ENCODE results near the gene PURA. TPM values are rescaled to one million over a fixed set of nuclear protein-coding genes. Genes with fewer than 3 reads are reported as not detected.

The PURA gene
- total and polyA plus RNA-seq, 2 of the 13 experiments (the other 11 are each of a cell fraction or from before 2014, with no cell fraction given) = 2.0 to 5.0 TPM

- TF ChIP-seq BCL3 (CRISPR knock-in tag; IDR thresholded peaks at IDR 0.05) (0 out of 2 replicates have a peak, but pooled peaks have one; percentile 62), ZNF101 (CRISPR knock-in tag; IDR thresholded peaks at IDR 0.05; ENCODE audit: borderline replicate concordance, low read depth) (peak; percentile 77; the same call in 1 of the 2 replicates), BRF2 (CRISPR knock-in tag; IDR thresholded peaks at IDR 0.05) (peak; percentile 91), SNAPC4 (CRISPR knock-in tag; IDR thresholded peaks at IDR 0.05) (no peak), THAP7 (CRISPR knock-in tag; IDR thresholded peaks at IDR 0.05) (peak; percentile 73; the same call in 1 of the 2 replicates), ZGPAT (CRISPR knock-in tag; IDR thresholded peaks at IDR 0.05) (peak; percentile 94), ZNF33A (CRISPR knock-in tag; IDR thresholded peaks at IDR 0.05; ENCODE audit: borderline replicate concordance) (no peak), SP5 (CRISPR knock-in tag; IDR thresholded peaks at IDR 0.05; ENCODE audit: borderline replicate concordance, low read depth) (no peak), ZNF746 (CRISPR knock-in tag; IDR thresholded peaks at IDR 0.05) (peak; percentile 97), GABPA (IDR thresholded peaks at IDR 0.05; ENCODE audit: low read depth, low read length) (no peak), GABPA (CRISPR knock-in tag; IDR thresholded peaks at IDR 0.05; ENCODE audit: low read depth) (no peak), FOXA3 (CRISPR knock-in tag; IDR thresholded peaks at IDR 0.05) (peak; percentile 37; the same call in 1 of the 2 replicates), TOPORS (CRISPR knock-in tag; IDR thresholded peaks at IDR 0.05) (no peak; the same call in 1 of the 2 replicates), HHEX (CRISPR knock-in tag; IDR thresholded peaks at IDR 0.05) (no peak), HNF4G (IDR thresholded peaks at IDR 0.05; ENCODE audit: borderline replicate concordance, low read depth, low read length) (0 out of 2 replicates have a peak, but pooled peaks have one; percentile 3), HNF4G (CRISPR knock-in tag; IDR thresholded peaks at IDR 0.05; ENCODE audit: borderline replicate concordance, low read depth) (0 out of 2 replicates have a peak, but pooled peaks have one; percentile 18), KDM1A (CRISPR knock-in tag; IDR thresholded peaks at IDR 0.05) (0 out of 2 replicates have a peak, but pooled peaks have one; percentile 13), ZNF639 (CRISPR knock-in tag; conservative IDR thresholded peaks at IDR 0.05) (peak; percentile 9; the same call in 1 of the 2 replicates)
Observed at GRCh38 chr5:140107312-140108092, 6.4 kb upstream of the PURA start (continued).
